SJSA1 (cell line): Measurements from ENCODE around the gene RBM26. TPM values are rescaled to one million over a fixed set of nuclear protein-coding genes. Genes with fewer than 3 reads are reported as not detected.
"Not testable (repeated sequence)": the region's sequence is repeated elsewhere in the genome, so short reads cannot be mapped to it uniquely, and the experiment has no call there.

Experiments
- DNase-seq, 2 experiments: peaks; one replicate each; pipeline ENCODE4 v3.0.0-alpha.2; 2015 to 2020; ENCODE audit warnings: low spot score in 2 of 2, low read depth in 1 of 2
- H3K27ac ChIP-seq: fragments of 250-450 bp; sonication (Bioruptor Pico); 2 replicates; pipeline ENCODE4 v1.5.1; 2020; ENCODE audit warnings: mild to moderate bottlenecking, moderate library complexity
- H3K27me3 ChIP-seq: fragments of 250-450 bp; sonication (Bioruptor Pico); replicated peaks from 2 replicates; pipeline ENCODE4 v1.5.1; 2020; ENCODE audit warnings: mild to moderate bottlenecking, moderate library complexity
- H3K36me3 ChIP-seq: fragments of 250-450 bp; sonication (Bioruptor Pico); 2 replicates; pipeline ENCODE4 v1.5.1; 2020; ENCODE audit warnings: mild to moderate bottlenecking
- H3K4me1 ChIP-seq: fragments of 250-450 bp; sonication (Bioruptor Pico); replicated peaks from 2 replicates; pipeline ENCODE4 v1.6.1; 2021; ENCODE audit warnings: mild to moderate bottlenecking
- H3K4me3 ChIP-seq: fragments of 250-450 bp; sonication (Bioruptor Pico); 2 replicates; pipeline ENCODE4 v1.5.1; 2020; ENCODE audit warnings: mild to moderate bottlenecking
- H3K9me3 ChIP-seq: fragments of 250-450 bp; sonication (Bioruptor Pico); replicated peaks from 2 replicates; pipeline ENCODE4 v1.5.1; 2020; ENCODE audit warnings: mild to moderate bottlenecking
- total RNA-seq: library from RNA; depleted of rRNA; stranded (reverse); fragments of >200 nt; shearing (Covaris generic); gene quantifications from 2 replicates; pipeline ENCODE4 v1.2.3, GENCODE V29; 2014; rRNA removed

The RBM26 gene
- total RNA-seq, 1 experiment from 2014 or later: 25.4 TPM

GRCh38 chr13:79287939-79288795 is 117.9 kb downstream of the RBM26 start:
- Histone ChIP-seq H3K4me3 (no peak overlapping the region), H3K27me3 (peaks cover 3% of the 10 kb centered on the region; the same call in 1 of the 2 replicates), H3K4me1 (no peaks in the 10 kb centered on the region), H3K9me3 (no peaks in the 10 kb centered on the region), H3K36me3 (no peaks in the 10 kb centered on the region), H3K27ac (no peak overlapping the region)
- DNase-seq: no peak

GRCh38 chr13:79285159-79285558 is 120.9 kb downstream of the RBM26 start:
- H3K27ac ChIP-seq: no peak overlapping the region
- H3K4me1 ChIP-seq: no peaks in the 10 kb centered on the region
- no peaks in the 10 kb centered on the region for H3K9me3 ChIP-seq
- no peaks in the 10 kb centered on the region for H3K36me3 ChIP-seq
- H3K4me3 ChIP-seq: no peak overlapping the region
- DNase-seq: no peak
- peaks cover 3% of the 10 kb centered on the region; the same call in 1 of the 2 replicates for H3K27me3 ChIP-seq

GRCh38 chr13:79283742-79284141 is 122.3 kb downstream of the RBM26 start:
- Histone ChIP-seq H3K4me3 (no peak overlapping the region), H3K27ac (no peak overlapping the region), H3K27me3 (peaks cover 3% of the 10 kb centered on the region; the same call in 1 of the 2 replicates), H3K36me3 (no peaks in the 10 kb centered on the region), H3K9me3 (no peaks in the 10 kb centered on the region), H3K4me1 (no peaks in the 10 kb centered on the region)
- DNase-seq: no peak

GRCh38 chr13:79282976-79283375 is 123.1 kb downstream of the RBM26 start:
- no peak overlapping the region for H3K4me3 ChIP-seq
- H3K27me3 ChIP-seq: peaks cover 3% of the 10 kb centered on the region; the same call in 1 of the 2 replicates
- no peaks in the 10 kb centered on the region for H3K4me1 ChIP-seq
- no peaks in the 10 kb centered on the region for H3K36me3 ChIP-seq
- no peak for DNase-seq
- no peak overlapping the region for H3K27ac ChIP-seq
- H3K9me3 ChIP-seq: no peaks in the 10 kb centered on the region

- Histone ChIP-seq H3K4me1 (no peaks in the 10 kb centered on the region), H3K27me3 (peaks cover 3% of the 10 kb centered on the region; the same call in 1 of the 2 replicates), H3K36me3 (no peaks in the 10 kb centered on the region), H3K4me3 (no peak overlapping the region), H3K9me3 (no peaks in the 10 kb centered on the region), H3K27ac (no peak overlapping the region)
- DNase-seq: no peak
Observed at GRCh38 chr13:79282508-79282907, 123.5 kb downstream of the RBM26 start.

GRCh38 chr13:79281339-79281747 is 124.7 kb downstream of the RBM26 start:
- Histone ChIP-seq H3K4me1 (no peaks in the 10 kb centered on the region), H3K4me3 (no peak overlapping the region), H3K27ac (no peak overlapping the region), H3K27me3 (no peaks in the 10 kb centered on the region; the same call in 1 of the 2 replicates), H3K36me3 (no peaks in the 10 kb centered on the region), H3K9me3 (no peaks in the 10 kb centered on the region)
- no peak for DNase-seq

GRCh38 chr13:79279735-79280134 is 126.3 kb downstream of the RBM26 start:
- H3K27ac ChIP-seq, H3K4me3 ChIP-seq, H3K9me3 ChIP-seq, H3K36me3 ChIP-seq, H3K27me3 ChIP-seq, DNase-seq, H3K4me1 ChIP-seq: not testable (repeated sequence)

- no peaks in the 10 kb centered on the region for H3K36me3 ChIP-seq
- peaks cover 4% of the 10 kb centered on the region; the same call in 1 of the 2 replicates for H3K4me1 ChIP-seq
- H3K4me3 ChIP-seq: no peak overlapping the region
- H3K9me3 ChIP-seq: no peaks in the 10 kb centered on the region
- no peak overlapping the region for H3K27ac ChIP-seq
- H3K27me3 ChIP-seq: no peaks in the 10 kb centered on the region
- DNase-seq: no peak
Observed at GRCh38 chr13:79273045-79273444, 133.0 kb downstream of the RBM26 start.

GRCh38 chr13:79271616-79272015 is 134.4 kb downstream of the RBM26 start:
- DNase-seq: no peak
- Histone ChIP-seq H3K4me1 (peaks cover 4% of the 10 kb centered on the region; the same call in 1 of the 2 replicates), H3K27ac (no peak overlapping the region), H3K27me3 (no peaks in the 10 kb centered on the region), H3K36me3 (no peaks in the 10 kb centered on the region), H3K4me3 (no peak overlapping the region), H3K9me3 (no peaks in the 10 kb centered on the region)

- no peaks in the 10 kb centered on the region for H3K36me3 ChIP-seq
- H3K4me3 ChIP-seq: no peak overlapping the region
- H3K27ac ChIP-seq: no peak overlapping the region
- DNase-seq: no peak
- H3K9me3 ChIP-seq: no peaks in the 10 kb centered on the region
- H3K4me1 ChIP-seq: peaks cover 4% of the 10 kb centered on the region; the same call in 1 of the 2 replicates
- H3K27me3 ChIP-seq: no peaks in the 10 kb centered on the region
Observed at GRCh38 chr13:79270859-79271258, 135.2 kb downstream of the RBM26 start.

Other genes starting within 250 kb of the RBM26 start
- gene NDFIP2, start 74.9 kb upstream of the RBM26 start, total RNA-seq: 80.0 and 110 TPM in 2 replicates